ENCODE results near the gene HAPLN2.
A peak's percentile ranks its signal among the peaks of the same experiment; 100 is the strongest.

HAPLN2 gene

GRCh38 chr1:156648496-156648895 is 29.3 kb downstream of the HAPLN2 start:
- H3K36me3 Mint-ChIP-seq: no peaks in the 10 kb centered on the region
- CTCF ChIA-PET: interaction anchor here (0.8 to 4.3 kb wide), 13 partner anchors 8 to 263 kb away, joined by 3 to 27 read pairs (median 6); partner anchors contain the start of gene NES
- H3K9me3 Mint-ChIP-seq: no peaks in the 10 kb centered on the region
- no peak for DNase-seq
- peaks cover 99% of the 10 kb centered on the region for H3K27me3 Mint-ChIP-seq
- H3K4me1 Mint-ChIP-seq: peaks cover 14% of the 10 kb centered on the region
- no peak overlapping the region for H3K27ac Mint-ChIP-seq
- H3K4me3 Mint-ChIP-seq: no peak overlapping the region

GRCh38 chr1:156648951-156649350 is 29.7 kb downstream of the HAPLN2 start:
- Mint-ChIP-seq H3K9me3 (no peaks in the 10 kb centered on the region), H3K4me1 (peaks cover 9% of the 10 kb centered on the region), H3K4me3 (no peak overlapping the region)

GRCh38 chr1:156652131-156652991 is 33.1 kb downstream of the HAPLN2 start:
- H3K9me3 Mint-ChIP-seq: no peaks in the 10 kb centered on the region
- peaks cover 99% of the 10 kb centered on the region for H3K27me3 Mint-ChIP-seq
- CTCF ChIA-PET: interaction anchor here (0.8 to 2.0 kb wide), 3 partner anchors 25 to 28 kb away, joined by 3 to 9 read pairs (median 3); no protein-coding TSS in a partner anchor
- peak; percentile 66 for DNase-seq
- H3K4me1 Mint-ChIP-seq: peaks cover 9% of the 10 kb centered on the region
- no peak overlapping the region for H3K27ac Mint-ChIP-seq
- H3K4me3 Mint-ChIP-seq: no peak overlapping the region
- H3K36me3 Mint-ChIP-seq: no peaks in the 10 kb centered on the region

More at GRCh38 chr1:156648951-156649350, 29.7 kb downstream of the HAPLN2 start:
- no peak overlapping the region for H3K27ac Mint-ChIP-seq
- no peaks in the 10 kb centered on the region for H3K36me3 Mint-ChIP-seq
- DNase-seq: no peak
- CTCF ChIA-PET: interaction anchor here (0.8 to 4.3 kb wide), 15 partner anchors 8 to 263 kb away, joined by 3 to 27 read pairs (median 5); partner anchors contain the start of genes HAPLN2 and NES
- H3K27me3 Mint-ChIP-seq: peaks cover 99% of the 10 kb centered on the region

GRCh38 chr1:156652992-156653355 is 33.8 kb downstream of the HAPLN2 start:
- Mint-ChIP-seq H3K4me1 (peaks cover 13% of the 10 kb centered on the region), H3K36me3 (no peaks in the 10 kb centered on the region), H3K27me3 (peaks cover 99% of the 10 kb centered on the region), H3K9me3 (no peaks in the 10 kb centered on the region), H3K4me3 (no peak overlapping the region), H3K27ac (no peak overlapping the region)
- DNase-seq: no peak
- CTCF ChIA-PET: interaction anchor here (0.8 to 2.0 kb wide), 2 partner anchors 26 to 29 kb away, joined by 3 to 9 read pairs; no protein-coding TSS in a partner anchor

GRCh38 chr1:156654700-156655099 is 35.5 kb downstream of the HAPLN2 start:
- H3K4me1 Mint-ChIP-seq: peaks cover 25% of the 10 kb centered on the region
- DNase-seq: no peak
- H3K27ac Mint-ChIP-seq: no peak overlapping the region
- no peaks in the 10 kb centered on the region for H3K36me3 Mint-ChIP-seq
- H3K4me3 Mint-ChIP-seq: no peak overlapping the region
- CTCF ChIA-PET: interaction anchor here (0.7 to 8.7 kb wide), 5 partner anchors 12 to 42 kb away, joined by 3 to 264 read pairs (median 7); partner anchors contain the start of gene HAPLN2
- no peaks in the 10 kb centered on the region for H3K9me3 Mint-ChIP-seq
- H3K27me3 Mint-ChIP-seq: peaks cover 94% of the 10 kb centered on the region

GRCh38 chr1:156655151-156655903 is 36.1 kb downstream of the HAPLN2 start:
- Mint-ChIP-seq H3K4me3 (no peak overlapping the region), H3K4me1 (peaks cover 31% of the 10 kb centered on the region), H3K36me3 (no peaks in the 10 kb centered on the region), H3K27ac (no peak overlapping the region), H3K9me3 (no peaks in the 10 kb centered on the region), H3K27me3 (peaks cover 94% of the 10 kb centered on the region)
- no peak for DNase-seq
- CTCF ChIA-PET: interaction anchor here (0.7 to 8.7 kb wide), 10 partner anchors 11 to 51 kb away, joined by 3 to 264 read pairs (median 6); partner anchors contain the start of genes CRABP2 and HAPLN2

GRCh38 chr1:156655904-156656516 is 36.8 kb downstream of the HAPLN2 start:
- H3K27ac Mint-ChIP-seq: no peak overlapping the region
- DNase-seq: no peak
- H3K4me3 Mint-ChIP-seq: no peak overlapping the region
- H3K9me3 Mint-ChIP-seq: no peaks in the 10 kb centered on the region
- CTCF ChIA-PET: interaction anchor here (0.9 to 8.7 kb wide), 11 partner anchors 7 to 70 kb away, joined by 3 to 264 read pairs (median 7); partner anchors contain the start of genes CRABP2 and HAPLN2
- H3K4me1 Mint-ChIP-seq: peaks cover 38% of the 10 kb centered on the region
- peaks cover 87% of the 10 kb centered on the region for H3K27me3 Mint-ChIP-seq
- H3K36me3 Mint-ChIP-seq: no peaks in the 10 kb centered on the region

- Mint-ChIP-seq H3K9me3 (no peaks in the 10 kb centered on the region), H3K27me3 (peaks cover 85% of the 10 kb centered on the region), H3K27ac (no peak overlapping the region), H3K36me3 (no peaks in the 10 kb centered on the region), H3K4me1 (peaks cover 49% of the 10 kb centered on the region), H3K4me3 (peak overlapping the region; percentile 5)
- peak; percentile 78 for DNase-seq
- CTCF ChIA-PET: interaction anchor here (0.7 to 8.7 kb wide), 17 partner anchors 8 to 75 kb away, joined by 3 to 264 read pairs (median 6); partner anchors contain the start of genes CRABP2, HAPLN2 and NES
Observed at GRCh38 chr1:156656806-156657740, 37.9 kb downstream of the HAPLN2 start.

GRCh38 chr1:156657741-156658319 is 38.6 kb downstream of the HAPLN2 start:
- H3K27me3 Mint-ChIP-seq: peaks cover 84% of the 10 kb centered on the region

GRCh38 chr1:156658496-156658895 is 39.3 kb downstream of the HAPLN2 start:
- H3K4me1 Mint-ChIP-seq: peaks cover 57% of the 10 kb centered on the region
- H3K9me3 Mint-ChIP-seq: no peaks in the 10 kb centered on the region
- DNase-seq: no peak
- no peak overlapping the region for H3K4me3 Mint-ChIP-seq
- peaks cover 84% of the 10 kb centered on the region for H3K27me3 Mint-ChIP-seq
- CTCF ChIA-PET: interaction anchor here (0.7 to 8.7 kb wide), 16 partner anchors 10 to 158 kb away, joined by 3 to 264 read pairs (median 5); partner anchors contain the start of genes CRABP2, HAPLN2, NES and SH2D2A
- no peaks in the 10 kb centered on the region for H3K36me3 Mint-ChIP-seq
- H3K27ac Mint-ChIP-seq: no peak overlapping the region

More at GRCh38 chr1:156657741-156658319, 38.6 kb downstream of the HAPLN2 start:
- peak overlapping the region; percentile 9 for H3K4me3 Mint-ChIP-seq
- H3K9me3 Mint-ChIP-seq: no peaks in the 10 kb centered on the region
- CTCF ChIA-PET: interaction anchor here (0.7 to 8.7 kb wide), 16 partner anchors 9 to 75 kb away, joined by 3 to 264 read pairs (median 6); partner anchors contain the start of genes CRABP2, HAPLN2 and NES
- no peaks in the 10 kb centered on the region for H3K36me3 Mint-ChIP-seq
- DNase-seq: no peak
- H3K27ac Mint-ChIP-seq: peak overlapping the region; percentile 66
- H3K4me1 Mint-ChIP-seq: peaks cover 54% of the 10 kb centered on the region

GRCh38 chr1:156658945-156659574 is 39.8 kb downstream of the HAPLN2 start:
- Mint-ChIP-seq H3K27ac (no peak overlapping the region), H3K4me1 (peaks cover 57% of the 10 kb centered on the region), H3K4me3 (no peak overlapping the region), H3K9me3 (no peaks in the 10 kb centered on the region), H3K27me3 (peaks cover 84% of the 10 kb centered on the region), H3K36me3 (no peaks in the 10 kb centered on the region)
- DNase-seq: no peak
- CTCF ChIA-PET: interaction anchor here (0.7 to 8.7 kb wide), 25 partner anchors 10 to 269 kb away, joined by 3 to 264 read pairs (median 4); partner anchors contain the start of genes BCAN, CRABP2, HAPLN2 and ISG20L2

- peaks cover 84% of the 10 kb centered on the region for H3K27me3 Mint-ChIP-seq
- H3K4me3 Mint-ChIP-seq: peak overlapping the region; percentile 50
- no peak for DNase-seq
- no peaks in the 10 kb centered on the region for H3K36me3 Mint-ChIP-seq
- peaks cover 63% of the 10 kb centered on the region for H3K4me1 Mint-ChIP-seq
- H3K27ac Mint-ChIP-seq: no peak overlapping the region
- H3K9me3 Mint-ChIP-seq: no peaks in the 10 kb centered on the region
- CTCF ChIA-PET: interaction anchor here (0.8 to 8.7 kb wide), 25 partner anchors 11 to 268 kb away, joined by 3 to 264 read pairs (median 4); partner anchors contain the start of genes BCAN, CRABP2, HAPLN2 and ISG20L2
Observed at GRCh38 chr1:156659661-156659987, 40.4 kb downstream of the HAPLN2 start.

Data from activated naive CD4-positive, alpha-beta T cell treated with anti-CD3 and anti-CD28 coated beads, Interleukin-2, amount 10 ng/mL, durations not matched to agents 7 days and 5 days (primary cell).